WTC11 (cell line): Measurements from ENCODE around the gene GSTO1. TPM values are rescaled to one million over a fixed set of nuclear protein-coding genes. Genes with fewer than 3 reads are reported as not detected.
A peak's percentile ranks its signal among the peaks of the same experiment; 100 is the strongest.

Source experiments
- ATAC-seq: fragments of 200-7000 bp; cut with Tn5 transposase; 2 replicates; pipeline ENCODE4 v1.10.0; 2021; ENCODE audit warnings: mild to moderate bottlenecking, moderate library complexity
- CTCF ChIA-PET: fragments of 300-600 bp; sonication (Branson Sonifier 250); formaldehyde crosslinking; loops from one replicate; lab custom pipeline; 2021; ENCODE audit warnings: antibody characterized with exemption; lab: Charles Lee
- POLR2A ChIA-PET: fragments of 350-600 bp; sonication (Branson Sonifier 250); formaldehyde crosslinking; loops from one replicate; lab custom pipeline; 2021; ENCODE audit warnings: antibody characterized with exemption; lab: Charles Lee
- DNase-seq: peaks from one replicate; pipeline ENCODE4 v3.0.0; 2021; ENCODE audit warnings: low spot score
- H3K27ac Mint-ChIP-seq: 2 replicates; pipeline ENCODE4 v1.8.0; 2021; ENCODE audit warnings: mixed read lengths
- H3K27me3 Mint-ChIP-seq: 2 replicates; pipeline ENCODE4 v1.8.0; 2021; ENCODE audit warnings: low read depth, mild to moderate bottlenecking, moderate library complexity, mixed read lengths
- H3K36me3 Mint-ChIP-seq: 2 replicates; pipeline ENCODE4 v1.8.0; 2021; ENCODE audit warnings: mixed read lengths
- H3K4me1 Mint-ChIP-seq: 2 replicates; pipeline ENCODE4 v1.8.0; 2022; ENCODE audit warnings: mixed read lengths
- H3K4me3 Mint-ChIP-seq: 2 replicates; pipeline ENCODE4 v1.8.0; 2021; ENCODE audit warnings: mild to moderate bottlenecking, moderate library complexity, mixed read lengths
- H3K9me3 Mint-ChIP-seq: 2 replicates; pipeline ENCODE4 v1.8.0; 2021; ENCODE audit warnings: mixed read lengths
- AR ChIP-seq: fragments of 250-450 bp; sonication (Bioruptor Pico); IDR thresholded peaks from 2 replicates; pipeline ENCODE4 v1.9.0; 2021; ENCODE audit warnings: mild to moderate bottlenecking
- ATF3 ChIP-seq: sonication (generic); formaldehyde crosslinking; conservative IDR thresholded peaks from 2 replicates; pipeline ENCODE4 v1.8.1; 2022; ENCODE audit warnings: mild to moderate bottlenecking, missing genetic modification reagents
- FOXJ3 ChIP-seq: sonication (generic); formaldehyde crosslinking; IDR thresholded peaks from 2 replicates; pipeline ENCODE4 v1.9.0; 2021; ENCODE audit warnings: missing genetic modification reagents, mild to moderate bottlenecking, borderline replicate concordance
- GABPB1 ChIP-seq: sonication (generic); formaldehyde crosslinking; IDR thresholded peaks from 2 replicates; pipeline ENCODE4 v1.8.1; 2023; ENCODE audit warnings: mild to moderate bottlenecking, missing genetic modification reagents
- HMGA2 ChIP-seq: fragments of 250-450 bp; sonication (Bioruptor Pico); IDR thresholded peaks from 2 replicates; pipeline ENCODE4 v1.4.0; 2021; ENCODE audit warnings: mild to moderate bottlenecking, moderate library complexity
- HMGXB4 ChIP-seq: sonication (generic); formaldehyde crosslinking; IDR thresholded peaks from 2 replicates; pipeline ENCODE4 v1.8.1; 2023; ENCODE audit warnings: mild to moderate bottlenecking, moderate library complexity, missing genetic modification reagents
- IRF1 ChIP-seq: sonication (generic); formaldehyde crosslinking; IDR thresholded peaks from 2 replicates; pipeline ENCODE4 v1.8.0; 2023; ENCODE audit warnings: missing genetic modification reagents
- MYBL2 ChIP-seq: sonication (generic); formaldehyde crosslinking; IDR thresholded peaks from 2 replicates; pipeline ENCODE4 v1.8.1; 2023; ENCODE audit warnings: mild to moderate bottlenecking, moderate library complexity, missing genetic modification reagents
- OVOL2 ChIP-seq: fragments of 250-450 bp; sonication (Bioruptor Pico); IDR thresholded peaks from 2 replicates; pipeline ENCODE4 v1.9.0; 2021; ENCODE audit warnings: mild to moderate bottlenecking, borderline replicate concordance
- PREB ChIP-seq: sonication (generic); formaldehyde crosslinking; IDR thresholded peaks from 2 replicates; pipeline ENCODE4 v1.8.1; 2022; ENCODE audit warnings: mild to moderate bottlenecking, missing genetic modification reagents, moderate library complexity, borderline replicate concordance
- STAT6 ChIP-seq: sonication (generic); formaldehyde crosslinking; conservative IDR thresholded peaks from 2 replicates; pipeline ENCODE4 v1.8.1; 2023; ENCODE audit warnings: mild to moderate bottlenecking, low read depth, missing genetic modification reagents, moderate library complexity
- TP53 ChIP-seq: sonication (generic); formaldehyde crosslinking; IDR thresholded peaks from 2 replicates; pipeline ENCODE4 v1.8.1; 2023; ENCODE audit warnings: mild to moderate bottlenecking, missing genetic modification reagents
- USF2 ChIP-seq: sonication (generic); formaldehyde crosslinking; IDR thresholded peaks from 2 replicates; pipeline ENCODE4 v1.8.1; 2023; ENCODE audit warnings: mild to moderate bottlenecking, missing genetic modification reagents, moderate library complexity
- ZMAT4 ChIP-seq: fragments of 250-450 bp; sonication (Bioruptor Pico); IDR thresholded peaks from 2 replicates; pipeline ENCODE4 v1.9.0; 2021; ENCODE audit warnings: mild to moderate bottlenecking
- ZNF317 ChIP-seq: sonication (generic); formaldehyde crosslinking; IDR thresholded peaks from 2 replicates; pipeline ENCODE4 v1.8.1; 2023; ENCODE audit warnings: low read depth, mild to moderate bottlenecking, moderate library complexity, missing genetic modification reagents, borderline replicate concordance
- total RNA-seq: library from RNA; stranded (reverse); gene quantifications from 3 replicates; pipeline ENCODE4 v1.2.3, GENCODE V29; 2021

GSTO1 gene
- total RNA-seq, 1 experiment from 2014 or later: 87.9 TPM

GRCh38 chr10:104291439-104291951 is 36.8 kb downstream of the GSTO1 start (continued):
- no peak for TF ChIP-seq AR (CRISPR knock-in tag)
- TF ChIP-seq HMGXB4: peak; percentile 75; the same call in 1 of the 2 replicates
- TF ChIP-seq FOXJ3 (CRISPR knock-in tag): no peak
- 0 out of 2 replicates have a peak, but pooled peaks have one; percentile 6 for TF ChIP-seq USF2
- TF ChIP-seq IRF1: no peak
- TF ChIP-seq ZMAT4 (CRISPR knock-in tag): no peak
- no peak for TF ChIP-seq PREB
- TF ChIP-seq OVOL2 (CRISPR knock-in tag): no peak

GRCh38 chr10:104293011-104293410 is 38.3 kb downstream of the GSTO1 start:
- ChIA-PET POLR2A (no interaction called here), CTCF (interaction anchor here (1.1 to 9.0 kb wide), 11 partner anchors 10 to 330 kb away, joined by 3 to 126 read pairs (median 9); partner anchors contain the start of genes CFAP58, GSTO2 and ITPRIP)
- Mint-ChIP-seq H3K36me3 (no peaks in the 10 kb centered on the region), H3K4me3 (no peak overlapping the region), H3K27me3 (peaks cover 7% of the 10 kb centered on the region), H3K4me1 (peaks cover 29% of the 10 kb centered on the region), H3K27ac (no peak overlapping the region), H3K9me3 (no peaks in the 10 kb centered on the region)
- TF ChIP-seq GABPB1 (CRISPR knock-in tag): no peak
- no peak for TF ChIP-seq STAT6 (CRISPR knock-in tag)
- TF ChIP-seq MYBL2 (CRISPR knock-in tag): no peak
- no peak for TF ChIP-seq TP53 (CRISPR knock-in tag)
- no peak for TF ChIP-seq USF2
- no peak for TF ChIP-seq ZNF317
- TF ChIP-seq HMGA2 (CRISPR knock-in tag): no peak
- TF ChIP-seq ATF3: no peak
- DNase-seq (no peak), ATAC-seq (no peak)
